GM10248 (cell line): Measurements from ENCODE around the gene RNF212B.
A peak's percentile ranks its signal among the peaks of the same experiment; 100 is the strongest.
"Not testable (repeated sequence)": the region's sequence is repeated elsewhere in the genome, so short reads cannot be mapped to it uniquely, and the experiment has no call there.

ENCODE experiments used
- CTCF ChIA-PET: fragments of 300-600 bp; sonication (Branson Sonifier 250); formaldehyde crosslinking; extraction: SDS; loops from one replicate; lab custom pipeline; 2021; ENCODE audit warnings: antibody characterized with exemption; lab: Yijun Ruan, JAX
- POLR2A ChIA-PET: fragments of 350-650 bp; sonication (Branson Sonifier 250); formaldehyde crosslinking; extraction: SDS; loops from one replicate; lab custom pipeline; 2020; ENCODE audit warnings: antibody characterized with exemption; lab: Yijun Ruan, JAX
- DNase-seq: peaks from one replicate; pipeline ENCODE4 v3.0.0; 2012; ENCODE audit errors: extremely low spot score
- TF ChIP-seq, protein P1 (sequence below): IDR thresholded peaks from 2 replicates; pipeline ENCODE4 v1.5.1; 2012; ENCODE audit warnings: mild to moderate bottlenecking, low read depth; ENCODE audit errors: extremely low read depth, missing control alignments, control extremely low read depth

RNF212B gene

DNA sequence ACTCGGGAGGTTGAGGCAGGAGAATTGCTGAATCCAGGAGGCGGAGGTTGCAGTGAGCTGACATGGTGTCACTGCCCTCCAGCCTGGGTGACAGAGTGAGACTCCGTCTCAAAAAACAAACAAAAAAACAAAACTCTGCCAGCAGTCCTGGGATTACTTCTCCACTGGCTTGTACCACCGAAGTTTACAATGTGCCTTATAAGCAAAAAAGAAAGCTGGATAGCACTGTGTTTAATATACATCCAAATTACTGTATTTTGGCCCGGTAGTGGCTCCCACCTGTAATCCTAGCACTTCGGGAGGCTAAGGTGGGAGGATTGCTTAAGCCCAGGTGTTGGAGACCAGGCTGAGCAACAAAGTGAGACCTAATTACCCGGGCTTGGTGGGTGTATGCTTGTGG is 31.5 kb downstream of the RNF212B start:
- TF ChIP-seq, protein P1, sequence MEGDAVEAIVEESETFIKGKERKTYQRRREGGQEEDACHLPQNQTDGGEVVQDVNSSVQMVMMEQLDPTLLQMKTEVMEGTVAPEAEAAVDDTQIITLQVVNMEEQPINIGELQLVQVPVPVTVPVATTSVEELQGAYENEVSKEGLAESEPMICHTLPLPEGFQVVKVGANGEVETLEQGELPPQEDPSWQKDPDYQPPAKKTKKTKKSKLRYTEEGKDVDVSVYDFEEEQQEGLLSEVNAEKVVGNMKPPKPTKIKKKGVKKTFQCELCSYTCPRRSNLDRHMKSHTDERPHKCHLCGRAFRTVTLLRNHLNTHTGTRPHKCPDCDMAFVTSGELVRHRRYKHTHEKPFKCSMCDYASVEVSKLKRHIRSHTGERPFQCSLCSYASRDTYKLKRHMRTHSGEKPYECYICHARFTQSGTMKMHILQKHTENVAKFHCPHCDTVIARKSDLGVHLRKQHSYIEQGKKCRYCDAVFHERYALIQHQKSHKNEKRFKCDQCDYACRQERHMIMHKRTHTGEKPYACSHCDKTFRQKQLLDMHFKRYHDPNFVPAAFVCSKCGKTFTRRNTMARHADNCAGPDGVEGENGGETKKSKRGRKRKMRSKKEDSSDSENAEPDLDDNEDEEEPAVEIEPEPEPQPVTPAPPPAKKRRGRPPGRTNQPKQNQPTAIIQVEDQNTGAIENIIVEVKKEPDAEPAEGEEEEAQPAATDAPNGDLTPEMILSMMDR = no peak
- no peak for DNase-seq
- ChIA-PET CTCF (interaction anchor here (1.4 to 4.6 kb wide), 4 partner anchors 27 to 148 kb away, joined by 3 to 22 read pairs (median 5); partner anchors contain the start of gene CMTM5), POLR2A (no interaction called here)

DNA sequence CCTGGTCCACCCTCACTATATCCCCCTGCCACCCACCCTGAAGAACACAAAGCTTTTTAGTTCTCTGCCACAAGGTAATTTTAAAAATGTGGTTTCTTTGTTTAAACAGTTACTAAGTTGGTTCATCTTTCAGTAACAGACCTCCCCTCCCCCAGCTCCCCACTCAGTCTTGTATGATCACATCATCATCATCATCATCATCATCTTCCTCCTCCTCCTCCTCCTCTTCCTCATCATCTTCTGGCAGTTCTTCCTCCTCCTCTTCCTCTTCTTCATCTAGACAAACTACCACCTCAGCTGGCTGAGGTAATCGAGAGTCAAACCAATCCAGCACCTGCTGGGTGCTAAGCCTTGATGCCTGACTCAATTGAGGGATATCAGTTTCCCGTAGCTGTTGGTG is 37.7 kb downstream of the RNF212B start:
- ChIA-PET CTCF (interaction anchor here (0.9 to 2.0 kb wide), 6 partner anchors 8 to 107 kb away, joined by 3 to 6 read pairs (median 3); partner anchors contain the start of gene HOMEZ), POLR2A (no interaction called here)
- TF ChIP-seq, protein P1 = no peak
- no peak for DNase-seq

DNA sequence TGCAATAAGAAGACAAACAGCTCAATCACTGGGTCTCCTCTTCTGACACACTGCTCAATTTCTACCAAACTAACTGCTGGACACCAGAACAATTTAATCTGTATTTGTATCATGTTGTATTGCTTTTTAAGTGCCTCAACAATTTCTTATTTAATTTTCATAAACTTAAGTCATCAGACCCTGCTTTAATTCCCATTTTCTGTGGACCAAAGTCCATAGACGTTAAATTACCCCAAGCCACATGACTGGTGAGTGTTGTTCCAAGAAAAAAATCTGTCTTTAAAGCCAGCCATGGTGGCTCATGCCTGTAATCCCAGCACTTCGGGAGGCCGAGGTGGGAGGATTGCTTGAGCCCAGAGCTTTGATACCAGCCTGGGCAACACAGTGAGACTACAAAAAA is 39.5 kb downstream of the RNF212B start:
- no peak for DNase-seq
- TF ChIP-seq, protein P1 = no peak
- ChIA-PET CTCF (interaction anchor here (0.7 to 1.5 kb wide), 7 partner anchors 10 to 282 kb away, joined by 3 to 6 read pairs (median 3); no protein-coding TSS in a partner anchor), POLR2A (no interaction called here)

DNA sequence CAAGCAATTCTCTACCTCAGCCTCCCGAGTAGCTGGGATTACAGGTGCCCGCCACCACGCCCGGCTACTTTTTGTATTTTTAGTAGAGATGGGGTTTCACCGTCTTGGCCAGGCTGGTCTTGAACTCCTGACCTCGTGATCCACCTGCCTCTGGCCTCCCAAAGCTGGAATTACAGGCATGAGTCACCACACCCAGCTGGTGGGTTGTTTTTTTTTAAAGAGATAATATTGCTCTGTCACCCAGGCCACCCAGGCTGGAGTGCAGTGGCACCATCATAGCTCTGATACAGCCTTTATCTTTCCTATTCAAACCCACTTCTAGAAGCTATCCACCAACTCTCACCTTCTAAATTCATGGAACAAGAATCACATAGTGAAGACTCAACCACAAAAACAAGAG is 40.2 kb downstream of the RNF212B start:
- POLR2A ChIA-PET, DNase-seq: not testable (repeated sequence)
- CTCF ChIA-PET = interaction anchor here (1.0 to 1.5 kb wide), 5 partner anchors 9 to 220 kb away, joined by 3 to 4 read pairs (median 3); no protein-coding TSS in a partner anchor

DNA sequence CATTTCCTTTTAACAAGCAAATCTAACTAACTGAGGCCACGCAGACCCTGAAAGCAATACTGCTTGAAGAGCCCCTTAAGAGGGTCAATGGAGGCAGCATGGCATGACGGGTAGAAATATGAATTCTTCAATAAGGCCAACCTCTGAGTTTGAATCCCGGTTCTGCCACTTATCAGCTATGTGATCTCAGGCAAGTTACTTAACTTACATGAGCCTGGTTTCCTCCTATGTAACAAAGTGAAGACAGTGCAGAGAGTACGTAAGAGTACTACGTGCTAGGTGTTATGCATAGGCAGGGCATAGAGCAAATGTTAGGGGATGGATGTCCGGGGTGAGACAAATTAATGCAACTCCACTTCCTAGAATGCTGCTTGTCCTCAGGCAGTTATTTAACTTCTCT is 43.5 kb downstream of the RNF212B start:
- ChIA-PET POLR2A (no interaction called here), CTCF (interaction anchor here (1.9 to 2.5 kb wide), 4 partner anchors 13 to 161 kb away, joined by 5 to 8 read pairs (median 6); no protein-coding TSS in a partner anchor)
- TF ChIP-seq, protein P1 = no peak
- no peak for DNase-seq

DNA sequence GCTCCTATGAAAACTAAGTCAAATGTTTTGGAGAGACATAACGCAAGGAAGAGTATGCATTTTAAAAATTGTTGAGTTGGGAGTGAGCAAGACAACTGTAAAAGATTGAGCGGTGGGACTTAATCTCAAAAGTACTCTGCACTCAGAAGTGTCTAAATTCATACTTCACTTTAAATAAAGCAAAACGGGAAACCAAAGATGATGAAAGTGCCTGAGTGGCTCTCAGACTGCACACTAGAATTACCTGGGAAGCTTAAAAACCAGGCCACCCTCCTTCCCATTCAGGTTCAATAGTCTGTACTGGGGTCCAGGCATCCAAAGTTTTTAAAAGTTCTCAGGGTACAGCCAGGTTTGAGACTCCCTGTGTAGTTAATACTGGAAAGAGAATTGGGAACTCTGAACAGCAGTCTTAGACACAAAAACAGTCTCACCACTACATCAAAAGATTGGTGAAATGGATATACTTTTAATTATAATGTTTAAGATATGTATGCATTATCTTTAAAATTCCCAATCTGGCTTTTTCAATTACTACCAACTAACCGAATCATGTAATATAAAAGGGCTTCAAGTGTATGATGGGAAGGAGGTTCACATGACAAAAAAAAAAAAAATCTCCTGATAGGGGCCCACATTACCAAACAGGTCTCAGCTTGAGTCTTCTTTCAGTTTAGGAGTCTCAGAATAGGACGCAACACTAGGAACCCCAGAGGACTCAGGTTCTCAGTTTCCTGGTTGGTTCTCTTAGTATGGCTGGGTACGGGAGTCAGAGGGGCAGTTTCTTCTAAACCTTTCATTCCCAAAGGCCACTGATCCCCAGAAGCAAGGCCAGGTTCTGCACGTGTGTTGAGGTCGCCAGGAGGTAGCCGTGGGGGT is 47.2 kb downstream of the RNF212B start:
- CTCF ChIA-PET = interaction anchor here (0.7 to 4.2 kb wide), 5 partner anchors 9 to 36 kb away, joined by 3 to 55 read pairs (median 4); partner anchors contain the start of genes PABPN1 and PPP1R3E
- TF ChIP-seq, protein P1 = no peak
- DNase-seq = peak; percentile 47
- POLR2A ChIA-PET = interaction anchor here (1.1 to 2.5 kb wide), 2 partner anchors 17 to 98 kb away, joined by 3 to 12 read pairs; partner anchors contain the start of gene PPP1R3E

DNA sequence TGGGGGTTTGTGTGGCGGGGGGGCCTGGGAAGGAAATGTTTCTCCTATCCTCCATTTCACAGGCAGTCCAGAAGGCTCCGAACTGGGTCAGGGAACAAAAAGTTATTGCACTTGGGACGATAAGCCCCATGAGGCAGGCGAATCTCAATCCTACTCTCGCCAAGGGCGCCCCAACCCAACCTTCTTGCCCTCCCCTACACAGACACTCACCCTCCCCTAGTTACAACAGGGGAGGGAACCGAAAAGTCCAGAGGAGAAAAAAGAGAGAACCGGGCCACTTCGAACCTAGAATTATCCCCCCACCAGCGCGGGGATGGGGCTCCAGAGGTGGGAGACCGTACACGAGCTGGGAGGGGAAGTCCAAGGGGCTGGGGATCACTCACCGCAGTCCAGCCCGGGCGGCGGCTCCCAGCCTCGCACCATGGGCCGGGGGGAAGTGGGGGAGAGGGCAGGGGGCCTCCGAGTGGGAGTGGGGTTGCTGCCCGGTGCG is 47.8 kb downstream of the RNF212B start:
- TF ChIP-seq, protein P1 = no peak
- DNase-seq = no peak
- ChIA-PET CTCF (interaction anchor here (1.0 to 4.2 kb wide), 10 partner anchors 9 to 217 kb away, joined by 3 to 55 read pairs (median 6); partner anchors contain the start of genes PABPN1 and PPP1R3E), POLR2A (interaction anchor here (0.5 to 2.5 kb wide), 5 partner anchors 14 to 417 kb away, joined by 3 to 12 read pairs (median 3); partner anchors contain the start of gene PPP1R3E)
